Lower leg skin (tissue), 4 donors: ENCODE data around the gene AQR. TPM values are rescaled to one million over a fixed set of nuclear protein-coding genes. Genes with fewer than 3 reads are reported as not detected.
"Not testable (repeated sequence)": the region's sequence is repeated elsewhere in the genome, so short reads cannot be mapped to it uniquely, and the experiment has no call there.

Experiments used
- DNase-seq, 2 donors: peaks; one replicate each; pipeline ENCODE4 v3.0.0-alpha.2; 2019; ENCODE audit warnings: low spot score in 2 of 2
- H3K4me3 ChIP-seq: fragments of 200-600 bp; sonication (generic); 2 replicates; pipeline ENCODE4 v1.5.1; 2017; ENCODE audit warnings: mild to moderate bottlenecking, low read depth; ENCODE audit not compliant: poor library complexity, severe bottlenecking
- CTCF ChIP-seq, 3 donors: fragments of 450-650 bp; IDR thresholded peaks; one replicate each; pipeline ENCODE4 v1.5.1; 2016; ENCODE audit warnings: antibody characterized with exemption in 3 of 3, mild to moderate bottlenecking in 3 of 3, moderate library complexity in 2 of 3
- POLR2A ChIP-seq, 2 donors: fragments of 450-650 bp; IDR thresholded peaks; one replicate each; pipeline ENCODE4 v1.6.1; 2016 to 2017; ENCODE audit warnings: antibody characterized with exemption in 2 of 2, mild to moderate bottlenecking in 1 of 2, moderate library complexity in 1 of 2
- WGBS, 2 donors: methylation state at CpG; one replicate each; pipeline ENCODE4 v1.1.5; 2018; 5-methylcytosine and 5-hydroxymethylcytosine counted together
- intact Hi-C: fragments of 100-400 bp; cut with DNase I; formaldehyde crosslinking; loops from one replicate; pipeline ENCODE4 v1.15.0; 2023; ENCODE audit warnings: low total_unique reads
- total RNA-seq, 4 donors: library from RNA; depleted of rRNA; stranded (reverse); fragments of >200 nt; gene quantifications; one replicate each; pipeline ENCODE4 v1.1.0, GENCODE V29; 2016

Gene AQR
- total RNA-seq, 4 donors from 2014 or later: 21.8 to 23.7 (median 22.5) TPM

- TF ChIP-seq CTCF (IDR thresholded peaks at IDR 0.05): no peak
- no peak for TF ChIP-seq POLR2A (IDR thresholded peaks at IDR 0.05)
- no peak for DNase-seq
- intact Hi-C loops: no loop called here
- 51 to 62% methylated on average over 3 of the region's 3 CpGs for WGBS, 2 donors
- H3K4me3 ChIP-seq: no peak overlapping the region
These were observed 155.9 kb downstream of the AQR start for GRCh38 chr15:34813446-34814190.

GRCh38 chr15:34812868-34813365 lies 156.6 kb downstream of the AQR start:
- intact Hi-C loops, H3K4me3 ChIP-seq, DNase-seq: not testable (repeated sequence)
- WGBS, 2 donors: 67 to 71% methylated on average over 9 of the region's 9 CpGs

GRCh38 chr15:34812369-34812768 lies 157.2 kb downstream of the AQR start:
- H3K4me3 ChIP-seq: no peak overlapping the region
- TF ChIP-seq CTCF (IDR thresholded peaks at IDR 0.05) (no peak), POLR2A (IDR thresholded peaks at IDR 0.05) (no peak)
- WGBS, 2 donors: 51 to 63% methylated on average over 1 of the region's 1 CpG
- DNase-seq: no peak
- intact Hi-C loops: no loop called here

- no peak for TF ChIP-seq POLR2A (IDR thresholded peaks at IDR 0.05)
- no peak for TF ChIP-seq CTCF (IDR thresholded peaks at IDR 0.05)
These were observed 159.0 kb downstream of the AQR start for GRCh38 chr15:34810443-34811129.

GRCh38 chr15:34809186-34809585 lies 160.4 kb downstream of the AQR start:
- TF ChIP-seq POLR2A (IDR thresholded peaks at IDR 0.05): no peak
- TF ChIP-seq CTCF (IDR thresholded peaks at IDR 0.05): no peak
- H3K4me3 ChIP-seq: no peak overlapping the region
- DNase-seq: no peak
- intact Hi-C loops: no loop called here
- 72 to 73% methylated on average over 3 of the region's 3 CpGs for WGBS, 2 donors

More at GRCh38 chr15:34810443-34811129, 159.0 kb downstream of the AQR start:
- DNase-seq: no peak
- intact Hi-C loops: no loop called here
- H3K4me3 ChIP-seq: no peak overlapping the region
- 77 to 80% methylated on average over 5 of the region's 5 CpGs for WGBS, 2 donors

GRCh38 chr15:34808016-34808415 lies 161.5 kb downstream of the AQR start:
- 93% methylated on average over 3 of the region's 3 CpGs for WGBS, 2 donors
- no peak for DNase-seq
- no peak overlapping the region for H3K4me3 ChIP-seq
- TF ChIP-seq CTCF (IDR thresholded peaks at IDR 0.05) (no peak), POLR2A (IDR thresholded peaks at IDR 0.05) (no peak)
- intact Hi-C loops: no loop called here

- intact Hi-C loops, DNase-seq, H3K4me3 ChIP-seq: not testable (repeated sequence)
- WGBS, 2 donors: 81 to 84% methylated on average over 8 of the region's 8 CpGs
These were observed 162.3 kb downstream of the AQR start for GRCh38 chr15:34807241-34807640.
